Measurements from ENCODE around the gene MLPH.

- TF ChIP-seq CTCF (IDR thresholded peaks at IDR 0.05; ENCODE audit: low read depth, low read length, missing input control) (no peak), TAF1 (conservative IDR thresholded peaks at IDR 0.05) (no peak), GABPA (IDR thresholded peaks at IDR 0.05 in 1 of 2, conservative IDR thresholded peaks at IDR 0.05 in 1 of 2) (no peak), ATF3 (IDR thresholded peaks at IDR 0.05) (no peak), REST (IDR thresholded peaks at IDR 0.05) (no peak), MAX (IDR thresholded peaks at IDR 0.05) (no peak), HNF4G (IDR thresholded peaks at IDR 0.05) (no peak), FOXA1 (IDR thresholded peaks at IDR 0.05) (no peak), RAD21 (IDR thresholded peaks at IDR 0.05) (no peak), ZBTB33 (IDR thresholded peaks at IDR 0.05) (no peak), JUND (IDR thresholded peaks at IDR 0.05) (no peak), RXRA (IDR thresholded peaks at IDR 0.05) (no peak), EGR1 (IDR thresholded peaks at IDR 0.05; ENCODE audit: low read depth in 2 of 2) (no peak)
These were observed 49.0 kb downstream of the MLPH start for GRCh38 chr2:237536083-237536415.
